ENCODE results near the gene SLCO4C1. TPM values are rescaled to one million over a fixed set of nuclear protein-coding genes. Genes with fewer than 3 reads are reported as not detected.
A peak's percentile ranks its signal among the peaks of the same experiment; 100 is the strongest.
"Not testable (repeated sequence)": the region's sequence is repeated elsewhere in the genome, so short reads cannot be mapped to it uniquely, and the experiment has no call there.

Gene SLCO4C1
- polyA plus RNA-seq (ENCODE audit: insufficient read length): 4.4 TPM

GRCh38 chr5:102296178-102296817 lies at the start of gene SLCO4C1:
Gene SLCO4C1, minus strand, starts transcription at chr5:102296284. Its CDS starts 22 bp downstream, at chr5:102296262.
- peak; percentile 77 for DNase-seq

GRCh38 chr5:102341681-102342288 lies 45.7 kb upstream of the SLCO4C1 start:
- DNase-seq: no peak

GRCh38 chr5:102324714-102325113 lies 28.6 kb upstream of the SLCO4C1 start:
- DNase-seq: peak; percentile 8

- not testable (repeated sequence) for DNase-seq
Measured at GRCh38 chr5:102318801-102319200, 22.7 kb upstream of the SLCO4C1 start.

- DNase-seq: no peak
Measured at GRCh38 chr5:102314328-102314727, 18.2 kb upstream of the SLCO4C1 start.

GRCh38 chr5:102313912-102314311 lies 17.8 kb upstream of the SLCO4C1 start:
- DNase-seq: no peak

- DNase-seq: peak; percentile 34
Measured at GRCh38 chr5:102312586-102313370, 16.7 kb upstream of the SLCO4C1 start.

GRCh38 chr5:102309586-102309985 lies 13.5 kb upstream of the SLCO4C1 start:
- no peak for DNase-seq

GRCh38 chr5:102307232-102307631 lies 11.1 kb upstream of the SLCO4C1 start:
- DNase-seq: no peak

- DNase-seq: no peak
Measured at GRCh38 chr5:102306121-102306520, 10.0 kb upstream of the SLCO4C1 start.

GRCh38 chr5:102295534-102296177 lies 428 bp downstream of the SLCO4C1 start:
- DNase-seq: no peak

GRCh38 chr5:102294886-102295395 lies 1.1 kb downstream of the SLCO4C1 start:
- no peak for DNase-seq

GRCh38 chr5:102290004-102290403 lies 6.1 kb downstream of the SLCO4C1 start:
- DNase-seq: no peak

GRCh38 chr5:102289251-102289899 lies 6.7 kb downstream of the SLCO4C1 start:
- DNase-seq: no peak

- DNase-seq: no peak
Measured at GRCh38 chr5:102288630-102289029, 7.5 kb downstream of the SLCO4C1 start.

- no peak for DNase-seq
Measured at GRCh38 chr5:102286476-102286875, 9.6 kb downstream of the SLCO4C1 start.

- no peak for DNase-seq
Measured at GRCh38 chr5:102283102-102283797, 12.8 kb downstream of the SLCO4C1 start.

- DNase-seq: no peak
Measured at GRCh38 chr5:102279711-102280110, 16.4 kb downstream of the SLCO4C1 start.

- DNase-seq: no peak
Measured at GRCh38 chr5:102278231-102278630, 17.9 kb downstream of the SLCO4C1 start.

GRCh38 chr5:102277144-102277543 lies 18.9 kb downstream of the SLCO4C1 start:
- DNase-seq: no peak

GRCh38 chr5:102271759-102272158 lies 24.3 kb downstream of the SLCO4C1 start:
- no peak for DNase-seq

GRCh38 chr5:102270036-102270435 lies 26.0 kb downstream of the SLCO4C1 start:
- DNase-seq: no peak
